Measurements from ENCODE around the gene PARVB.
"Not testable (repeated sequence)": the region's sequence is repeated elsewhere in the genome, so short reads cannot be mapped to it uniquely, and the experiment has no call there.

Gene PARVB

GRCh38 chr22:44108076-44108475 lies 84.0 kb downstream of the PARVB start:
- no peak overlapping the region for H3K4me3 ChIP-seq
- TF ChIP-seq CTCF (IDR thresholded peaks at IDR 0.05) = no peak
- no peak for DNase-seq (ENCODE audit: low spot score)
- no peak overlapping the region for H3K27ac ChIP-seq

DNA sequence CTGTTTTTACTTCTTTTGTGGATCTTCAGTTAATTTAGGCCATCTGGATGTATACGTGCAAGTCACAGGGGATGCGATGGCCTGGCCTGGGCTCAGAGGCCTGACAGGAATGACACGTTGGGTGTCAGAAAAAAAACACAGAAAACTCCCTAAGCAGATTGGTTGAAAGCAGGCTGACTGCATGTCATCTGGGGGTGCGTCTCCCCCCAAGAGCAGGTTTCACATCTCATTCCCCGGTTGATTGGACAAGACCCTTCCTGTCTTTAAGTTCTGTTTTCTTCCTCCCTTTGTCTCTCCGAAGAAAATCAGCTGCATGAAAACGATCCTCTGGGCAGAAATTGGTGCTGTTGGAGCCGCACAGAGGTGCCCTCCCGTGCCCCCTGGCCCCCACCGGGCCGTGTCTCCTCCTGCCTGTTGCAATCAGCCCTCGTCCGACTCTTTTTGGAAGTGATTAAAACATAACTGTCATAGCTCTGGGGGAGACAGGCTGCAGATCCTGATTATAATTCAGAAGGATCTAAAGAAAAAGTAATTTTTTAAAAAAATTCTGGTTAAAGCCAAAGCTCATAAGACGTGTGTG lies 84.8 kb downstream of the PARVB start:
- Histone ChIP-seq H3K4me3 (no peak overlapping the region), H3K27ac (no peak overlapping the region)
- TF ChIP-seq CTCF (IDR thresholded peaks at IDR 0.05) = no peak
- no peak for DNase-seq (ENCODE audit: low spot score)

GRCh38 chr22:44109416-44109815 lies 85.3 kb downstream of the PARVB start:
- Histone ChIP-seq H3K27ac (no peak overlapping the region), H3K4me3 (no peak overlapping the region)
- no peak for DNase-seq (ENCODE audit: low spot score)
- TF ChIP-seq CTCF (IDR thresholded peaks at IDR 0.05) = no peak

- not testable (repeated sequence) for H3K27ac ChIP-seq; DNase-seq (ENCODE audit: low spot score); H3K4me3 ChIP-seq
Measured at GRCh38 chr22:44110656-44111055, 86.6 kb downstream of the PARVB start.

DNA sequence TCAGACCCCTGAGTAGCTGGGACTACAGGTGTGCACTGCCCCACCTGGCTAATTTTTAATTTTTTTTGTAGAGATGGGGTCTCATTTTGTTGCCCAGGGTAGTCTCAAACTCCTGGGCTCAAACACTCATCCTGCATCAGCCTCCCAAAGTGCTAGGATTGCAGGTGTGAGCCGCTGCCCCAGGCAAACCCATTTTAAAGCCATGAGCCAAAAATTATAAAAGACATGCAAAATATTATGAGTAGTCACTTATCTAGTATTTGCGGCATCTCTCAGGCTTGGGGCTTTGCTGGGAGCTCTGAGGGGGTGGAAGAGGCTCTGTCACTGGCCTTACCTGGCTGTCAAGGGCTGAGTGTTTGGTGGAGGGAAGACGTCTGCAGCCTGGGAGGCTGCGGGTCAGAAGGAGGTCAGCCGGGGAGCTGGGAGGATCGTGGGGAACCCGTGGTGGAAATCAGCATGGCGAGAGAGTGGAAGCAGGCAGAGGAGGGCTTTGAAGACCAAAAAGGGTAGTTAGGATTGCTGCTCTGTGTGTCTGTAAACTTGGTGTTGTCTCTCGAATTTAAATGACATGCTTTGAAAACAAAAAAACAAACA lies 87.6 kb downstream of the PARVB start:
- no peak overlapping the region for H3K4me3 ChIP-seq
- no peak for DNase-seq (ENCODE audit: low spot score)
- no peak overlapping the region for H3K27ac ChIP-seq
- no peak for TF ChIP-seq CTCF (IDR thresholded peaks at IDR 0.05)

DNA sequence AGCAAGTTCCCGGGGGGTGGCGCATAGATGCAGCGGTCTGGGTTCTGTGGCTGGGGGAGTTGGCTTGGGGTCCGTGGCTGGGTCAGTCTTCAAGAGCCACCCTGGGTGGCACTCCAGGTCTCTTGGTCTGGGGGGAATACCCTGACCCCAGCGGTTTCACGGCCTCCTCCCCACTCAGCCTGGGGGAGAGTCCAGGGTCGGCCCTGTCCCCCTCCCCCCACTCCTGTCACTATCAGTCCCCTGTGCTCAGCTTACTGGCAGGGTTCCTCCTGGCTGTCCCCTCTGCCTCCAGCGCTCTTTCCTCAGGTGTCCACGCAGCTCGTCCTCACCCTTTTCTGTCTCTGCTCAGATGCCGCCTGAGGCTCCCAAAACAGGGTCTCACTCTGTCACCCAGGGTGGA lies 88.1 kb downstream of the PARVB start:
- no peak for TF ChIP-seq CTCF (IDR thresholded peaks at IDR 0.05)
- Histone ChIP-seq H3K27ac (no peak overlapping the region), H3K4me3 (no peak overlapping the region)
- no peak for DNase-seq (ENCODE audit: low spot score)

- H3K4me3 ChIP-seq = no peak overlapping the region
- no peak for TF ChIP-seq CTCF (IDR thresholded peaks at IDR 0.05)
- H3K27ac ChIP-seq = no peak overlapping the region
- no peak for DNase-seq (ENCODE audit: low spot score)
Measured at GRCh38 chr22:44116331-44116730, 92.2 kb downstream of the PARVB start.
